SK-N-SH (cell line): ENCODE measurements around the gene DVL1.

Experiments used
- CTCF ChIP-seq: fragments of 200-600 bp; sonication (generic); IDR thresholded peaks from 2 replicates; pipeline ENCODE4 v1.6.1; 2017; ENCODE audit warnings: antibody characterized with exemption, mild to moderate bottlenecking, moderate library complexity
- EP300 ChIP-seq, 2 experiments: IDR thresholded peaks; 2 replicates each; pipeline versions ENCODE4 v1.4.0 to v1.6.1; 2012; ENCODE audit warnings: borderline replicate concordance in 1 of 2, low read depth in 1 of 2, low read length in 1 of 2
- FOXJ3 ChIP-seq: sonication (generic); formaldehyde crosslinking; IDR thresholded peaks from 2 replicates; pipeline ENCODE4 v1.5.1; 2020; ENCODE audit warnings: mild to moderate bottlenecking, missing genetic modification reagents

DNA sequence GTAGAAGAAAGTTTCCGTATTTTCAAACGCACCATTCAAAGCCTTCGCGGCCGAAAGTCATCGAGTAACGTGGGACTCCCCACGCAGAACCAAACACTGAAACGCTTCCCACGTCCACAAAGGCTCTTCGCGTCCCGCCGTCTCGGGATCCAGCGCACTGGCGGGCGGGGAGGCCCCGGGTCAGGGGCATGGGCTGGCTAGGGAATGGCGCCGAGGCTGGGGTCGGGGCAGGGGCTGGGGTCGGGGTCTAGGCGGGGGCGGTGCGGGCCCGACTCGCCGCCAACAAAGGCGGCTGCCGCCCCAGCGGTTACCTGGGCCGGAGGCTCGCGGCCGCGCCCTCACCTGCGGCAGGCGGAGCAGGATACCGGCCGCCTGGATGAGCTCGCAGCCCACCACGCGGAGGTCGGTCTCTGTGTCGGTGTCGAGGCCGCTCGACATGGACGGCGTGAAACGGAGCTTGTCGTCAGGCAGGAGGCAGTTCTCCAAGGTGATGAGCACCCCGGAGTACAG, 49.5 kb upstream of the DVL1 start:
- no peak for TF ChIP-seq EP300 (IDR thresholded peaks at IDR 0.05; ENCODE audit: borderline replicate concordance in 1 of 2, low read depth in 1 of 2, low read length in 1 of 2)
- no peak for TF ChIP-seq FOXJ3 (CRISPR knock-in tag)
- no peak for TF ChIP-seq CTCF
